ENCODE results near the gene PSMD12. TPM values are rescaled to one million over a fixed set of nuclear protein-coding genes. Genes with fewer than 3 reads are reported as not detected.
A peak's percentile ranks its signal among the peaks of the same experiment; 100 is the strongest.

The PSMD12 gene
- total RNA-seq, 1 donor from 2014 or later: 50.6 TPM

GRCh38 chr17:67386965-67387551 is 20.7 kb upstream of the PSMD12 start:
- no peak for DNase-seq (ENCODE audit: low spot score)

DNA sequence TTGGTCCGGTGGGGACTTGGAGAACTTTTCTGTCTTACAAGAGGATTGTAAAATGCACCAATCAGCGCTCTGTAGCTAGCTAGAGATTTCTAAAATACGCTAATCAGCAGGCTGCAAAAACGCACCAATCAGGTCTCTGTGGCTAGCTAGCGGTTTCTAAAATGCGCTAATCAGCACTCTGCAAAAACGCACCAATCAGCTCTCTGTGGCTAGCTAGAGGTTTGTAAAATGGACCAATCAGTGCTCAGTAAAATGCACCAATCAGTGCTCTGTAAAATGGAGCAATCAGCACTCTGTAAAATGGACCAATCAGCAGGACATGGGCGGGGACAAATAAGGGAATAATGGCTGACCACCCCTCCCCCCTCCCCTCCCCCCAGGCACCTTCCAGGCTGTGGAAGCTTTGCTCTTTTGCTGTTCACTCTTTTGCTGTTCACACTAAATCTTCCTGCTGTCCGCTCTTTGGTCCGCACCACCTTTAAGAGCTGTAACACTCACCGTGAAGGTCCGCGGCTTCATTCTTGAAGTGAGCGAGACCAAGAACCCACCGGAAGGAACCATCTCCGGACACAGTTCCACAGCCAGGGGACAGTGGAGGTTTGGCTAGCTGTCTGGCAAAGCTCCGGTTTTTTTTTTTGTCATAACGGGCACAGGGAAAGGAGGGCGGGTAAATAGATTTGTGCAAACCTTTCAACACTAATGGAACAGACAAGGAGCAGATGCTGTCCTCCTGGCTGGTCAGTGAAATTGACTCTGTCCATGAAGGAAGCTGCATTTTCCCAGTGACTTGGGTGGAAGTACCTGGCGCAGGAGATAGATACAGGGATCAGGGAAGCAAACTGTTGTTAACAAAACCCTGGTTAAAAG is 19.0 kb upstream of the PSMD12 start:
- DNase-seq (ENCODE audit: low spot score): no peak

DNA sequence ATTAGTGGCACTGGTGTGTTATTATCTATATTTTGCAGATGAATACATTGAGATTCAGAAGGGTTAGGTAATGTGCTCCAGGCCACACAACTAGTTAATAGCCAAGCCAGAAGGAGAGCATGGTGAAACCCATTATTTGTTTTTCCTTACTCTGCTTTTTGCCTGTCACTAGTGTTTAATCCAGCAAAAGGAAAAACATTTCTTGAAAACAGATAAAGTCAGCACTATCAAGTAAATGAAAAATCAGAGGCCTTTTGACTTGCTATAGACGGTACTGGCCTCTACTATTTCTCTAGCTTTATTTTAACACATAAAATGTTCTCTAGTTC is 15.5 kb upstream of the PSMD12 start:
- DNase-seq (ENCODE audit: low spot score): no peak

GRCh38 chr17:67379251-67379630 is 12.9 kb upstream of the PSMD12 start:
- peak; percentile 5 for DNase-seq (ENCODE audit: low spot score)

- DNase-seq (ENCODE audit: low spot score): peak; percentile 68
Measured at GRCh38 chr17:67378454-67379250, 12.3 kb upstream of the PSMD12 start.

DNA sequence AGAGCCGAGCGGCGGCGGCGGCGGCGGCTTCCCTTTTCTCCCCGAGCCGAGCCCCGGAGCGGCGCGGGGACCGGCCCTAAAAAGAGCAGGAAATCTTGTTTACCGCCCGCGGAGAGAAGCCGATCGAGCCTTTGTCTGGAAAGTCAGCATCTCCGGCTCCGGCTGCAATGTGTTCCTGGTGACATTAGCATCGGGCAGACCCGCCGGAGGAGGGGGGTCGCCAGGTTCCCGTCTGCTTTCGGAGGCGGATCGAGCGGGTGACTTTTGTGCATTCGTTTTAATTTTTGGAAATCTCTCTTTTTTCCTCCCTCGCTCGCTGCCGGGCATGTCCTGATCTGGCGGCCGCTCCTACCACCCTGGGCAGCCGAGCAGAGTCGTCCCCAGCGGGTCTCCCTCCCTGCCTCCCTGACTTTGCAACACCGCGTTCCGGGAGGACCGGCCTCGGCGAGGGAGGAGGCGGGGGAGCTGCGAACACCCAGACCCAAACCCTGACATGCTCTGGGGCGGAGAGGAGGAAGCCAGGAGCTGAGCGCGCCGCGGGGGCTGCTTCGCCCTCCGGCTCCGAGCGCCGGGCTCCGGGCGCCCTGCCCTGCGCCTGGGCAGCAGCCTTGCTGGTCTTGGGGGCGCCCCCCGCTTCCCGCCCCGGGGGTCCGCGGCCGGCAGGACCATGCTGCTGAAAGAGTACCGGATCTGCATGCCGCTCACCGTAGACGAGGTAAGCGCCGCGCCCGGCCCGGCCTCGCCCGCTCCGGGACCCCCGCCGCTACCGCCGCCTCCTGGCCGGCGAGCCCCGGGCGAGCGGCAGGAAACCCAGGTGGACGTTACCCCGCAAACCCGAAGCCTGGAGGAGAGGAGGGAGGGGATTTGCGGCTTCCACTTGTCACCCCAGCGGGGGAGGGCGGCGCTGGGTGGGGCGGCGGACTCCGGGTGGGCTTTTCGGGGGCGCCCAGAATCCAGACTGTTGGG is 11.4 kb upstream of the PSMD12 start:
- peak; percentile 58 for DNase-seq (ENCODE audit: low spot score)

GRCh38 chr17:67376737-67377487 is 10.5 kb upstream of the PSMD12 start, which contains the start of gene PITPNC1:
Gene PITPNC1, plus strand, starts transcription at chr17:67377281.
- peak; percentile 92 for DNase-seq (ENCODE audit: low spot score)

DNA sequence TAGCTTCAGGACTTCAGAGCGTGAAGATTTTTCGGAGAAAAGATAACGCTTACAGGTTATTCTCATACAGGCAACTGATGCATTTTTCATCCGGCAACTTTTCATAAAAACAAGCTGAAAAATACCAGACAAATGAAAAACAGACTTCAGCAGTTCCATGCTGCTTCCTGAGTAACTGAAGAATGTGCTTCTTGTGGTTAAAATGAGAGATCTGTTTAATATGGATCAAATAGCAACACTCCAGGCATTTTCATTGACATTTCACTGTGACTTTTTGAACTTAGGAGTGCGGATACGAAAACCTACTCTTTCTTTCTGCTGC is 10.0 kb upstream of the PSMD12 start:
- DNase-seq (ENCODE audit: low spot score): no peak

- no peak for DNase-seq (ENCODE audit: low spot score)
Measured at GRCh38 chr17:67375716-67376115, 9.3 kb upstream of the PSMD12 start.

GRCh38 chr17:67375054-67375427 is 8.7 kb upstream of the PSMD12 start:
- DNase-seq (ENCODE audit: low spot score): no peak

DNA sequence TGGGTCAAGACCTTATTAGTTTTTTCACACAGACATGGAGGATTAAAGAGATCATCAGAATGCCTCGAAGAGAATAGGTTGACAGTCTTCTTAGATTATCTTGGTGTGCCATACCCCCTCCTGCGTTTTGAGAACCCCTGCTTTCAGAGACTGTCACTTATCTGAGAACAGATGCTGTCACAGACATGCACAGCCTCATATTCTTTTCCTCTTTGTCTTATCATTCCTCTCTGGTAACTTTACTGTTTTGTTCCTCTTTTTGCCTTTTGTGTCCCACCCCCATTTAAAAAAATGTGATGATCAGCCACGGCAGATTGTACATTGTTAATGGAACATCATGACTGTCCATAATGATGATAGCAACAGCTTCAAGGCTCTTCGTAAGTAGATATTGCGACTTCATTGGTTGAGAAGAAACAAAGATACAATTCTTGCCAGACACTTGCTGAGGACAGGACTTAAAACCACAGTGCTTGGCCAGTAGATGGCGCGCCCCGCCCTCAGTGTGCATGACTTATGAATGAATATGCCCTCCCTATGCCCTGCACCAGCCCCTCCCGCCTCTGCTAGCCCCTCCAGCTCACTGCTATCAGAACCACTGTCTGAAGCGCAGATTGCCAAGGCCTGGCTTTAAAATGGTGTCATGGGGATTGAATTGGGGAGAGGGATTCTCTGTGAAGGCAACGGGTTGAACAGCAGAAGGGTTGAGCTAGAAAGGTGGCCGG is 8.1 kb upstream of the PSMD12 start:
- peak; percentile 78 for DNase-seq (ENCODE audit: low spot score)

DNA sequence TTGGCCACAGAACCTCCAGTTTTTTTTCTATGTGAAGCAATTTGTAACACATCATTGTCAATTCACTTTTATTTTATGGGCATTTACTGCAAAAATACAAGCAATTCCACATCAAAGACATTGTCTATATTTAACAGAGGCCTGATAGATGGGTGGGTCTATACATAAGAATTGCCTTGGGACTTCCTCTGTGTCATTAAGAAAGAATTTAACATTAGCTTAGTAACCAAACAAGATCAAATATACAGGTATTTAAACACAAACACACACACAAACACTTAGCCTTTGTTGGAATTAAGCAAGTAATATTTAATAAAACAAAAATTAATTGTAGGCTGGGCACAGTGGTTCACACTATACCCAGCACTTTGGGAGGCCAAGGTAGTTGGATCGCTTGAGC is 6.4 kb upstream of the PSMD12 start:
- no peak for DNase-seq (ENCODE audit: low spot score)

DNA sequence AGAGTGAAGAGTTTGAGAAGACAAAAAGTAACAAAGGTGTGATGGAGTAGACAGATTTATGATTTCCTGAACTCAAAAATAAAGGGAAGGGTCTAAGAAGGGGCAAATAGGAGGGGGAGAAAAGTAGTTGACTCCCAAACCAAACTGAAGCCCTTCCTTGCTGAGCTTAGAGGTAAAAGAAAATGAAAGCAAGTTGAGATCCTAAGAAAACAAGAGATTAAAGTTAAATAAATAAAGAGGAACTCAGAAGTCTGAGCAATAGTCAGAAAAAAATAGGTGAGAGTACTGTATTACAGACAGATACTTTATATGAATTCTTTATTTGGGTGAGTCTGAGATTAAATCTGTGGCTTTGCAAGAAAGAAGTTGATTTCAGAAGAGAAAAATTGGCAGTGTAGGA is 3.3 kb upstream of the PSMD12 start:
- DNase-seq (ENCODE audit: low spot score): no peak

- DNase-seq (ENCODE audit: low spot score): peak; percentile 26
Measured at GRCh38 chr17:67365738-67366192, 612 bp downstream of the PSMD12 start.

- DNase-seq (ENCODE audit: low spot score): no peak
Measured at GRCh38 chr17:67364847-67365737, 1.3 kb downstream of the PSMD12 start.

DNA sequence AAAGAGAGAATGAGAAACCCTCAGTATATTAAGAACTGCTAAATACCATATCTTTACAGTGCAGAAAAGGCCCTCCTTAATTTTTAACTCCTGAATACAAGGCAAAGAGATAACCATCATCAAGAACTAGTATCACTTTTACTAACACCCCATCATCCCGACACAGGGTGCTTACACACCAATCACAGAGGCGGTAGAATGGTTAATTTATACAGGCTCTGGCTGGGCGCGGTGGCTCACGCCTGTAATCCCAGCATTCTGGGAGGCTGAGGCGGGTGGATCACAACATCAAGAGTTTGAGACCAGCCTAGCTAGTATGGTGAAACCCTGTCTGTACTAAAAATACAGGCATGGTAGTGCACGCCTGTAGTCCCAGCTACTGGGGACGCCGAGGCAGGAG is 4.2 kb downstream of the PSMD12 start:
- no peak for DNase-seq (ENCODE audit: low spot score)

DNA sequence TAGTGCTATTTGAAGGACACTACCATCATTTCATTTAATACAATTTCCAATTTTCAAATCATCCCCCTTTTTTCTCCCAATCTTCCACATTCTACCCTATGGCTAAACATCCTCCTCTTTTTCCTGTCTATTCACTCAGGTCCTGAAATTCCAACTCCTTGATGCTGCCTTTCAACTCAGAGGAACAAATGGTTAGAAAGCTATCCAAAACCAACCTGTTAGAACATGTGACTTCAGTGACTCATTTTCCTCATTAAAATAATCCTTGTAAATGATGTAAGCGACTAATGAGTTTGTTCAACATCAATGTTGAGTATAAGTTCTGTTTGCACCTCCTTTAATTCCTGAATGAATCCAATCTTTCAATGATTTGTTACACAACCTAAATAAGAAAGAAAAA is 5.5 kb downstream of the PSMD12 start:
- DNase-seq (ENCODE audit: low spot score): no peak

DNA sequence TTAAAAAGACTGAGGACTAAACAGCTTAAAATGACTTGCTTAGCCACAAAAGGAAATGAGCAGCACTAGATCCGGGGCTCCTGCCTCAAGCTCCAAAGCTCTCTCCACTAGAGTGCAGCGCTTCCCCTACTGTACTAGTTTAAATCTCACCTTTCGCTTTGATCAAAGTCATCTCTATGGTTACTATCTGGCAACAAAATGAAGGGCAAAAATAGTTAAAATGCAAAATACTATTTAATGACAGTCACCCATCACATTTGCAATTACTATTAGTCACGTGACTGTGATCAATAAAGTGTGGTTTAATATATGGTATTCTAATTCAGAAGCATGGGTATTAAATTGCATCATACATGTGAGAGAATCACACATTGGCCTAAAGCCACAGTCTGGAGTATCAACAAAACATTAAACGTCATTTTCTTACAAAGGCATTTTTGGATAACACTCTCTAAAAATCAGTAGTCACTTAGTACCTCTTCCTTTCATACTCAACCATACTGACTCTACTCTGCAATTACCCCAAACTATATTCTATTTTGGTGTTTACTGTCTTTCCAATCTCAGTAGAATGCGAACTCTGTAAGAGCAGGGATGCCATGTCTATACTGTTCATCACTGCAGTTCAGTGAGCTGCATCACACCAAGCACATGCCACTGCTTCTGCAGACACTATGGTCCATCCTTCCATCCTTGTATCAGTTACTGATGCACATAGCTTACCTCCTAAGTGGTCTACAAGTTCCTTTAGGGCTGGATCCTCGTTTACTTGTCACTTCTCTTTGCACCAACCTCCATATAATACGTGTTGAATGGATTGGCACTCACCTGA is 6.2 kb downstream of the PSMD12 start:
- DNase-seq (ENCODE audit: low spot score): no peak

Data from umbilical cord (tissue), 2 donors.